HG03025 (cell line): ENCODE data around the gene SDK2.

Experiments
- ATAC-seq: cut with Tn5 transposase; IDR thresholded peaks from one replicate; pipeline ENCODE4 v1.9.1; 2021; ENCODE audit warnings: mild to moderate bottlenecking, moderate library complexity; ENCODE audit not compliant: unreplicated experiment, low FRiP score

Gene SDK2

DNA sequence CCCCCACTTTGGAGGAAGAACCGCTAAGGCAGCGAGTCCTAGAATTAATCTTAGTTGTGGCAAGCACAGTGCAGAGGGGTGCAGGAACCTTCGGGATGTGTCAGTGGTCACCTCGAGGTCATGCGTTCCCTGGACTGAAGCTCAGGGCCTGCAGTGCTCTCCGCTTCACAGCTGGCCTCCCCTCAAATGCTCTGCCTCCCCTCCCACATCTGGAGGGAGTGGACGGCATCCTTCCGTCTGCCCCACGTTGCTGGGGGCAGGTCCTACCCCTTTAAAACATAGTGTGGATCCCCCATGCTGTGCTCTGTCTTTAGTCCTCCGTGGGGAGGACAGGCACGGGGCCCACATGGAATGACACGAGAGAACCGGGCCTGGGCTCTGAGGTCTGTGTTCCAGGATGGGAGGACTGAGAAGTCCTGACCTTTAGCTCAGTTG, 232.9 kb downstream of the SDK2 start:
- ATAC-seq: no peak

DNA sequence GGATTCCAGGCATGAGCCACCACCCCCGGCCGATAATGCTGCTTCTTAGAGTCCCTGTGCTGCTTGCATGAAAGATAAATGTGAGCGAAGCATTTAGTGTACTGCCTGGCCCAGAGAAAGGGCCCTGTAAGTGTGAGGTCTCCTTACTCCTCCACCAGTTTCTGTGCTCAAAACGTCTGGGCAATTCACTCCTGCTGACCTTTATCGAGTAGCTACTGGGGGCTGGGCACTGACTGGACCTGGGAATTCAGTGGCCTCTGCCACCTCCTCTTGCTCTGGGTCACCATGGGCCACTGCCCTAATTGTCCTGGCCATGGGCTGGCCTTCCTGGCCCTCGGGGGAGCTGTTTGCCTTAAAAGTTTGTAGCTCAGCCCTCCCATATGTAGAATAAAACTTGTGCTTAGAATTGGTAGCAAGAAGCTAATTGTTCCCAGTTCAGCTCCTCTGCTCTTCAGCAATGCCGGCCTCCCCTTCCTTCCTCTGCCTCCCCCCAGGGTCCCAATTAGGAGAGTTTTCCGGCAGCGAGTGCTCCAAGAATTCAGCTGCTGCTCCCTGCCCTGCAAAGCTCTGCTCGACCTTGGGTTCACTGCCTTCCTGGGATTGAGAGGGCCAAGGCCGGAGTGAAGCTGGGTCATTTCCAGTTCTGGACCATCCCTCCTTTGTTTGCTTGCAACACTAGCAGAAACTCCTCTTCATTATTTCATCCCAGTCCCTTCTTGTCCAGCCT, 233.5 kb downstream of the SDK2 start:
- ATAC-seq: no peak

DNA sequence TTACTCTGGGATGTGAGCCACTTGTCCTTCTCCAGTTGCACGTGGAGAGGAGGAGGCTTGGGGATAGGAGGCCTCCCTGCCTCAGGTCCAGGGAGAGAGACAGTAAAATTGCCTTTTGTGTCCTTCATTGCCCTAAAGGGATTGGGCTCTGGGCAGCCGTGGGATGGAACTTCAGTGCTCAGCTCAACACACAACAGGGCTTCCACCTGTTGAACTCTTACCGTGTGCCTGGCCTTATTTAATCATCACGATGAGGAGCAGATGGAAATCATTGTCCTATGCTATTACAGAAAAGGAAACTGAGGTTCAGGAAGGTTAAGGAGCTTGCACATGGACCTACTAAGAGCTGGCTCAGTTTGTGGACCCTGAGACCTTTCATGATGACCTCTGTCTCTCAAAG, 240.0 kb downstream of the SDK2 start:
- ATAC-seq: no peak

DNA sequence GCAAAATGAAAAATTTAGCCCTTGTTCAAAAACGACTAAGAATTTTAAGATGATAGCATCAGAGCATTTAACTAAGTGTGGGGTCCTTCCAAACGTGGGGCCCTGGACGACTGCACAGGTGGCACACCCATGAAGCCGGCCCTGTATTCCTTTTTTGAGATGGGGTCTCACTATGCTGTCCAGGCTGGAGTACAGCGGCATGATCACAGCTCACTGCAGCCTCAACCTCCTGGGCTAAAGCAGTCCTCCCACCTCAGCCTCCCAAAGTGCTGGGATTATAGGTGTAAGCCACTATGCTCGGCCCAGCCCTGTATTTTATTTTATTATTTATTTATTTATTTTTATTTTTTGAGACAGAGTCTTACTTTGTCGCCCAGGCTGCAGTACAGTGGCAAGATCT, 241.8 kb downstream of the SDK2 start:
- no peak for ATAC-seq

DNA sequence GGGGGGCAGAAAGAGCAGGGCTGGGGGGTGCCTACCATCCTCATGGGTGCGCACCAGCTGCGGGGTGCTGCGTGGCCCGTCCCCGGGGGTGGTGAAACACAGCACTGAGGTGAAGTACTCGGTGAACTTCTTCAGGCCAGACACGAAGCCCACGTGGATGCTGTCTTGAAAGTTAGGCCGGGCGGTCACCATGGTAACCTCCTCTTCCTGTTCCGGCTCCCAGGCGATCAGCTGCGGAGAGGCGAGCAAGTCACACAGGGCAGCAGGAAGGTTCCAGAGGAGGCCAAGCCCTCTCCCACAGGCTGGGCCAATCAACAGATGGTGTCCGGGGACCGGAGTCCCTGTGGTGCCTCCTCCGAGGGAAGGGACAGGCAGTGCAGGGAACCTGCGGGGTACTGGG, 242.3 kb downstream of the SDK2 start:
- no peak for ATAC-seq

DNA sequence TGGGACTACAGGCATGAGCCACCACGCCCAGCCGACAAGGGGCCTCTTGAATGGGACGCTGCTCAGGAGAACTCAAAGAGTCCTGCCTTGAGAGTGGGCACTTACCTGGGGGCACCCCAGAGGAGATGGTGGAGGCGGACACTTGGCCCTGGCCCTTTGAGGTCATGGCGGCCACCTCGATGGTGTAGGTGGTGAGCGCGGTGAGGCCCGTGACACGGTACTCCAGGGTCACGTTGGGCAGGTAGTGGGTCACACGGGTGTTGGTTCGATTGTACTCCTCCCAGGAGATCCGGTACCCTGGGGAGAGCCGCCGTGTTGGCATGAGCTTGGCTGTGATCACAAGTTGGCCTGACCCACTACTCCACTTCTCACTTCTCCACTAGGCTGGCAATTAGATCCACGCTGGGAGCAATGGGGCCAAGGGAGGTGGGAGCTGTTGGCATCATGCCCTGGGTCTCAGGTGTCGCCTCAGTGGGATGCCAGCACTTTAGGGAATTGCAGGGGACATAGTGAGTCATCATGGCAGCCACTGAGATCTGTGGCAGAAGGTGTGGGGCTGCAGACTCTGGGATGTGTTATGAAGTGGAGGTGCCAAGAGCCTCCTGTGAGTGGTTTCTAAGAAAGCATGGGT, 243.2 kb downstream of the SDK2 start:
- no peak for ATAC-seq

DNA sequence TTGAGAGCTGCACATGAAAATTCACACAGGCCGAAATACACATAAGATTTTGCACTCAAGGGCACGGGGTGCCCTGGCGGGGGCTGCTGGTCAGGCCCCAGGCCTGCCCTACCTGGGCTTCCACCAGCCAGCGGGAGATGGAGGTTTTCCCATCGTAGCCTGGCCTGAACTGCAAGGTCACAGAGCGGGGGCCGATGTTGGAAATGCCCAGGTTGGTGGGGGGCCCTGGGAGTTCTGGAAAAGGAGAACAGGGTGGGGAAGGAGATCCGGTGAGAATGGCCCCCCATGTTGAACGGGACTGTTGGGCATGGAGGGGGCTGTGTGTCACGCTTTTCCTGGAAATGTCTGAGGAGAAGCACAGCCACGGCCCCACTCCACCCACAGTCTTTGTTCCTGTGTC, 245.2 kb downstream of the SDK2 start:
- no peak for ATAC-seq

DNA sequence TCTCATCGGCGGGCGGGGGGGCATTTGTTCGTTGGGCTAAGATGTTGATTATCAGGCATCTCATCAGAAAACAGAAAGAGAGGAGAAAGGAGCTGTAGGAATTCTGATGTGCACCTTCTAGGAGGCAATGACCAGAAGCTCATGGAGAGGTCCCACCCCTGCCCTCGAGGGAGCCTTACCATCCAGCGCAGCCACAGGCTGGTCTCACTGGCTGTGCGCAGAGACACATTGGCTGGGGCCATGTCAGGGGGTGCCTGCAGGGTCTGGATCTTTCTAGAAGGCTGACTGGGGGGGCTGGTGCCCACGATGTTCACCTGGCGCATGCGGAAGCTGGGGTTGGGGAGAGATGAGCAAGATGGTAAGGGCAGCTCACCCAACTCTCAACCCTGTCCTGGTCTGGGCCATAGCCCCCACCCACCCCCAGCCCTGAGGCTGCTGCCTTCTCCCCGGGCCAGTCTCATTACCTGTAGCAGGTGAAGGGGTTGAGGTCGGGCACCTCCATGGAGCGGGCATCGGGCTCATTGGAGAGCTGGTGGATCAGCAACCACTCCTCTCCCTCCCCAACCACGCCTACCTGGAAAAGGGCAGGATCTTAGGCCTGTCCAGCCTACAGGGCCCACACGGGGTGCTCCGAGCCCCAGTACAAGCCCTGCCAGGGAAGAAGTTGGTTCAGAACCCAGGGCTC, 246.2 kb downstream of the SDK2 start:
- ATAC-seq: no peak

DNA sequence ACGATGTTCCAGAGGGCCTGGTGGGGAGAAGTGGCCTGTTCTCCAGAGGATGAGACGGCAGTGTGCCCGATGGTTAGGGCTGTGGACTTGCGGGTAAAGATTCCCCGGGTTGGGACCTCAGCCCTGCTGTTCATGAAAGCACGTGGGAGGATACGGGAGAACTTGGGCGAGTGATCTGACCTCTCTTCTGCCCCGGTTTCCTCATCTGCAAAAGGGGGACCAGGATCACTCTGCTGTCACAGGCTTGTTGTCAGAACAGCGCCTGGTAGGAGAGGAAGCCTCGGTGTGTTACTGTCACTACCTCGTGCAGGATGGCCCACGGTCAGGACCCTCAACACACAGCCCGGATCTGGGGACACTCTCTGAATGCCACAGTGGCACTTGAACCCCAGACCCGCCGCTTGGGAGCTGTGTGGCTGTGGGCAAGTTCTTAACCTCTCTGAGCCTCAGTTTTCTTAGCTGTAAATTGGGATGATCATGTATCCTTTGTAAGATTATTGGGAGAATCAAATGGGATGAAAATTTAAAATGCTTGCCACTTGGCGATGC, 246.9 kb downstream of the SDK2 start:
- no peak for ATAC-seq

DNA sequence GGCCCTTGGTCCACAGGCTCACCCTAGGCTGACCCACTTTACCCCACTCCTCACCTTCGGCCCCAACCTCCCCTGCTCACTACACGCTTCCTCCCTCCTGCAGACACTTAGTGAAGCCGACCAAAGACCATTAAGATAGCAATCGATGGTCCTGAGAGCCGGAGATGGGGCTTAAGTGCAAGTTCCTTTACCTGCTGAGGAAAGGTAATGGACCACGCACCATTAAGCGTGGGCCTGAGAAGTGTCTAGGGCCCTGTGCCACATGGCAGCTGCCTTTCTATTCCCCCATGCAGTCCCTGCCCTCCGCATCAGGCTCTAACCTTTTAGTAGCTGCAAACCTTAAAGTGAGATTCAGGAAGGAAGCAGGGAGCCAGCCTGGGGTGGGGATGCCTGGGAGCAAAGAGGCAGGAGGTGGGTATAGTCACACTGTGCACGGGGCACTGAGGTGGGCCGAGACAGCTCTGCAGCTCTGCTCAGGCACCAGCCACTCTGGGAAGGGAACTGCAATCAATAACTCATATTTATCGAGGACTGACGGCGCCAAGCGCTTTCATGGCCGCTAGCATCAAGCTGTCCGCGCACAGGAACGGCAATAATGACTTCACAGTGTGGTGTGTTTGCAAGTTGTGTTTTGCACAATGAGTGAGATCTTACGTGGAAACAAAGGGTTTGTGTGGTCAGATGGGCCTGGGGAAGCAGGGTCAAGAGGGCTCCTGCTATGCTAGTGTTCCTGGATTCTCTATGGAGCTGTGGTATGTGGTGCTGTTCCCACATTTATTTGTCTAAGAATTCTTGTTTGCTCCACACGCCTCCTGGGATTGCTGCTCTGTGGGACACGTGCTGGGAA, 247.6 kb downstream of the SDK2 start:
- no peak for ATAC-seq

DNA sequence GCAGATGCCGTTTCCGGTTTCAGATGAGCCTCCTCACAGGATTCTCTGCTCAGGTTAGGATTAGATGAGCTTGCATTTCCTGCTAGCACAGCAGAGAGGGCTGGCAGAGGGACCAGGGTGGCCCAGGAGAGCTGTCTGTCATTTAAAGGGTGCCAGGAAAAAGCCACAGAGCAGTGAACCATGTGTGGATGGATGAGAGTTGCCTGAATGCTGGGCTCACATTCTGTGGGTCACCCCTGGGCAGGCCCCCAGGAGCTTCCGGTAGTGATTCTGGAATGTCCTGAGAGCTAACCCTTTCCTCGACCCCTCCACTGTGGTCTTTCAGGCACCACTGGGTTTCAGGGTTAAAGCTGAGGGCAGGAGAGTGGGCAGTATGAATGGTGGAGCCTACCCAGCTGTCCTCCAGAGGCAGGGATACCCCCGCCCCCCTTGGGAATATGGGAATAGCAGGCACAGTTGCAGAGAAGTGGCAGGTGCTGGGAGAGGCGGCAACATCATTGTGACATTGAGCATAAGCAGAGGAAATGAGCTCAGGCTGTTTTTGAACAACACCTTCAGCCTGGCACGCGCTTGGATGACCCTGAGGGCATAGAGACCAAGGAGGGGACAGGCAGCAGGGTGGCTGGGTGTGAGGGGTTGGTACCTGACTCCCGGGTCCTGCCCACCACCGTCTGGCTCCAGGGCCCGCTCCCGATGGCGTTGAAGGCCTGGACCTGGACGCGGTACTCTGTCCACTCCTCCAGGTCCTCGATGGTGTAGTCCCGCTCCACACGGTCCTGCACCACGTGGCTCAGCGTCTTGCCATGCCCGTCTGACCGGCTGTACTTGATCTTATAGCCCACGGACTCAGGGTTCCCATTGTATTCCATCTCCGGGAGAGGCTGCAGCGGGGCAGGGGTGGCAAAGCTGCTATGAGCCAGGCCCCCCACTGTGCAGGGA, 249.5 kb downstream of the SDK2 start:
- ATAC-seq: no peak

DNA sequence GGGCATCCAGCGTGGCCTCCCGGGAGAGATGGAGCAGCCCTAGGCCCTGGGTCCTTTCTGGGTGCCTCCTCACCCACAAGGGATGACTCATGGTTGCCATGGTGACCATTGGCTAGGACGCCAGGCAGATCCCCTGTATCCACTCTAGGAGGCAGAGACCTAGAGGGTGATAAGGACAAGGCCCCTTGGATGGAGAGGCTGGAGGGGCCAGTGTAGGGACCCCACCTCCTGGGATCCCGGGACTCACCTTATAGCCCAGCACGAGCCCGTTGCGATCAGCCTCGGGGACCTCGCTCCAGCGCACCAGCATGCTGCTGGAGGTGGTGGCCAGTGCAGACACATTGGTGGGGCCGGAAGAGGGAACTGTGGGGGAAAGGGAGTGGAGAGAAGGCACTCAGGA, 250.3 kb downstream of the SDK2 start:
- no peak for ATAC-seq

DNA sequence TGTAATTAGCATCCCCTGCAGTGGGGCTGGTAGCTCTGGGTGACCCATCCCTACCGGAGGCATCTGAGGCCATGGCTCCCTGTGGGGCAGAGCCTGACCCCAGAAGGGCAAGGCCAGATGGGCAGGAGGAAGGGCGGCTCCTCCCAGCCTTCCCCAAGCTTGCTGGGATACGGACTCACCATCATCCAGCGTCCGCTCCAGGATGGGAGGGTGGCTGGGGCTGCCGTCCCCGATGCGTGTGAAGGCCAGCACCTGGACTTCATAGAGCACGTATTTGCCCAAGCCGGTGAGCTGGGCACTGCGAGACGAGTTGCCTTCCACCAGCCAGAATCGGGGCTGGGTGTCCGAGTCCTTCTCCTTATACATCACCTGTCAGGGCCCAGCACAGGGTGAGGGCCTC, 250.9 kb downstream of the SDK2 start:
- no peak for ATAC-seq

DNA sequence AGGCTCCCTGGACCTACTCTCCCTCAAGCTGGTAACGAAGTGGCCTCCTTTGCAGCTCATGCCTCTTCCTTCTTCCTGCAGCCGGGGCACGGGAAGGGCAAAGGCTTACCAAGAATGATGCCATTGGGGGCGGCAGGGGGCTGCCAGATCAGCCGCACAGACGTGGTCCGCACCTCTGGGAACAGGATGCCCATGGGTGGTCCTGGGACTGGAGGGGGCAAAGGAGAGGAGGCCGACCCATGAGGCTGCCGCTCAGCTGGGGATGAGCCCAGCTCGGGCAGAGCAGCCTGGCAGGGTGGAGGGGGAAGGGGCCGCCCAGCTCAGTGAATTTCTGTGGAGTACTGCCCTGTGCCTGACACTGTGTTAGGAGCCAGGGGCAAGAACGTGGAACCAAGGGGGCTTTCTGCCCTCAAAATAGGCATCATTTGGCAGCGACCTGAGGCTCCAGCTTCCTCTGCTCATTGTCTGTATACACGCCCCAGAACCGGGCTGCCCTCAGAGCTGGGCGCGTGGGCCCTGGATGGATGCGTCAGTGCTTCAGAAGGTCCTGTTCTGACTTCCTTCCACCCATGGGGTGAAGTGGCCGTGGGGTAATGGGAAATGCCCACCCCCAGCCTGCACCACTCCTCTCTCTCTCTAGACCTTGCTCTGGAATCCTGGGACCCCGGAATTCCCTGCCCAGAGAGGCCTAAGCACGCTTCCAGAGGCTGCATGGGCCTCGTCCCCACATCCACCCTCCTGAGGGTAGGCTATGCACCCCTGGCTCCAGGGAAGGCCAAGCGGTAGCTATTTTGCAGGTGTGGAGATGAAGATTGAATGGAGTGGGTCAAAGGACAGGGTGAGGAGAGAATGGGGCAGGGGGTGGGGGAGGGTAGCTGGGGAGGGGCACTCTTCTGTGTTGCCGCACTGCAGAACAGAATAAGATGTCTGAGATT, 252.6 kb downstream of the SDK2 start:
- ATAC-seq: no peak

DNA sequence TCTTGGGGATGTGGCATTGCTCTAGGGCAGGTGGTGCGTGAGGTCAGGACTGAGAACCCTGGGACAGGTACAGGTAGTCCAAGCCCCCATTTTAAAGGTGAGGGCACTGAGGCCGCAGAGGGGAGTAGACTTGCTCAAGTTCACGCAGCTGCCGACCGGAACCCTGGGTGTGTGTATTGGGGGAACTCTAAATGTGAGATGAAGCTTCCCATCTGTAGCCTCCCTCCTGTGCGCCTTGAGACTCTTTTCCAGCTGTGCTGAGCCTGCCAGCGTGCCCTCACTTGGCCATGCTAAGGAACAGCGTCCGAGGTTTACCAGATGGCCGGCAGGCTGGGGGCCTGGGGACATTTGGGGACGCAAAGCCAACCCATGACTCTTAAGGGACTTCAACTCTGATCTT, 253.4 kb downstream of the SDK2 start:
- ATAC-seq: no peak

DNA sequence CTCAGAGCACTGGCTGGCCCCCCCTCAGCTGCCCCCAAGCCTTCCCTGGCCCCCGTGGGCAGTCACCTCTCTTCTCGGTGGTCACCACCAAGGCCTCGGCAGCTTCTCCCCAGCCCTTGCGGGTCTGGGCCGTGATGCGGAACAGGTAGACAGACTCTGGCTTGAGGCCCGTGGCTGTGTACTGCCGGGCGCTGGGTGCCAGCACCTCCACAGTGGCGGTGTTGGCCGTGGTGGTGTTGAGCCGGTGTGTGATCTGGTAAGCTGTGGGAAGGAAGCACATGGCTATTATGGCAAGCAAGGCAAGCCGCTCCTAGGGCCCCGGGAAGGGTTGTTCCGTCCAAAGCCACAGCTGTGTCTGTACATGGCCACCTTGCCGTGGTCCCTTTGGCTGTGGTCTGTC, 254.0 kb downstream of the SDK2 start:
- ATAC-seq: no peak

DNA sequence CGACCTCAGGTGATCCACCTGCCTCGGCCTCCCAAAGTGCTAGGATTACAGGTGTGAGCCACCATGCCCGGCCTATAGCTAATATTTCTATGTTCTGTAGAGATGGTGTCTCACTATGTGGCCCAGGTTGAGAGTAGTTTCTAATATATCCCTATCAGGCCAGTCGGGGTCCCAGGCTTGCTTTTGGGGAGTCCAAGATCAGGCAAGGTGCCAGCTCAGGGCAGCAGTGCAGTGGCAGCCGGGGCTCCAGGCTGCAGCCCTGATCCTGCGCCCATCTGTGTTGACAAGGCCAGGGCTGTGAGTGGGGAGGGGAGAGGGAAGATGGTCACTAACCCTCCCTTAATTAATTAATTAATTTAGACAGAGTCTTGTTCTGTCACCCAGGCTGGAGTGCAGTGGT, 254.8 kb downstream of the SDK2 start:
- no peak for ATAC-seq

DNA sequence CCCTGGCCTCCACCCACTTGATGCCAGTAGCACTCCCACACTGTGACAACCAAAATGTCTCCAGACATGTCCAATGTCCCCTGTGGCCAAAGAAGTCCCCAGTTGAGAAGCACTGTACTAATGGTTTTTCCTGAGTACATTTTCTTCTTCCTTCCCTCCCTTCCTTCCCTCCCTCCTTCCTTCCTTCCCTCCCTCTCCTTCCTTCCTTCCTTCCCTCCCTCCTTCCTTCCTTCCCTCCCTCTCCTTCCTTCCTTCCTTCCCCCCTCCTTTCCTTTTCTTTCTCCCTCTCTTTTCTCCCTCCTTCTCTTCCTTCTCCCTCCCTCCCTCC, 255.7 kb downstream of the SDK2 start:
- no peak for ATAC-seq
